GM12878 (cell line): ENCODE measurements around the gene SUPT6H. TPM values are rescaled to one million over a fixed set of nuclear protein-coding genes. Genes with fewer than 3 reads are reported as not detected.

ENCODE experiments used
- ATAC-seq: fragments of 200-7000 bp; cut with Tn5 transposase; 3 replicates; pipeline ENCODE4 v1.9.1; 2020; ENCODE audit warnings: mild to moderate bottlenecking, moderate library complexity
- BruUV-seq: library from RNA; stranded (reverse); fragments of 400-500 nt; replicated peaks from 2 replicates; lab custom pipeline; 2021; lab: Mats Ljungman, UMichigan
- CTCF ChIA-PET: fragments of 300-600 bp; sonication (Branson Sonifier 250); formaldehyde crosslinking; extraction: SDS; loops from one replicate; lab custom pipeline; 2021; ENCODE audit warnings: inconsistent platforms; lab: Yijun Ruan, JAX
- POLR2A ChIA-PET: fragments of 350-600 bp; formaldehyde crosslinking; extraction: SDS; loops from one replicate; lab custom pipeline; 2021; ENCODE audit warnings: inconsistent platforms; lab: Charles Lee
- RAD21 ChIA-PET: fragments of 300-600 bp; sonication (Branson Sonifier 250); formaldehyde crosslinking; loops from one replicate; lab custom pipeline; 2023; ENCODE audit warnings: antibody characterized with exemption; ENCODE audit not compliant: unreplicated experiment; lab: Charles Lee
- SMC1A ChIA-PET: fragments of 300-600 bp; sonication (Branson Sonifier 250); formaldehyde crosslinking; loops from one replicate; lab custom pipeline; 2023; ENCODE audit not compliant: unreplicated experiment, uncharacterized antibody; lab: Charles Lee
- DNase-seq: peaks from one replicate; pipeline ENCODE4 v3.0.0-alpha.2; 2011; ENCODE audit warnings: low read depth, low spot score
- FAIRE-seq: peaks from 3 replicates; lab custom pipeline; 2011; peaks lifted over from hg19 to GRCh38; lab: Jason Lieb, UNC
- H2AFZ ChIP-seq: 2 replicates; pipeline ENCODE4 v1.6.0; 2011; ENCODE audit warnings: low read depth, low read length, control low read depth; ENCODE audit not compliant: control insufficient read depth
- H3K27ac ChIP-seq: 2 replicates; pipeline ENCODE4 v1.5.1; 2011; ENCODE audit warnings: control low read depth; ENCODE audit not compliant: control insufficient read depth, insufficient read depth
- H3K27me3 ChIP-seq, 2 experiments: replicated peaks in 1 of 2; 2 replicates each; pipeline versions ENCODE4 v1.6.0 to v1.6.1; 2011; ENCODE audit warnings: low read length in 1 of 2; ENCODE audit not compliant: control insufficient read depth in 2 of 2, insufficient read depth in 2 of 2
- H3K36me3 ChIP-seq, 2 experiments: 2 replicates each; pipeline ENCODE4 v1.5.1; 2011; ENCODE audit warnings: low read length in 1 of 2; ENCODE audit not compliant: control insufficient read depth in 2 of 2, insufficient read depth in 2 of 2
- H3K4me1 ChIP-seq: 2 replicates; pipeline ENCODE4 v1.6.1; 2011; ENCODE audit warnings: mild to moderate bottlenecking, low read length, moderate library complexity, mixed read lengths; ENCODE audit not compliant: control insufficient read depth, insufficient read depth
- H3K4me2 ChIP-seq: 2 replicates; pipeline ENCODE4 v1.6.0; 2011; ENCODE audit warnings: control low read depth; ENCODE audit not compliant: control insufficient read depth, insufficient read depth
- H3K4me3 ChIP-seq: fragments of 200-600 bp; sonication (generic); 2 replicates; pipeline ENCODE4 v1.5.1; 2016
- H3K79me2 ChIP-seq: 2 replicates; pipeline ENCODE4 v1.6.0; 2011; ENCODE audit warnings: low read length; ENCODE audit not compliant: control insufficient read depth, insufficient read depth
- H3K9ac ChIP-seq: 2 replicates; pipeline ENCODE4 v1.8.0; 2011; ENCODE audit warnings: low read length, control low read depth, mixed read lengths; ENCODE audit not compliant: control insufficient read depth, insufficient read depth
- H3K9me3 ChIP-seq: replicated peaks from 3 replicates; pipeline ENCODE4 v1.5.1; 2011; ENCODE audit warnings: mild to moderate bottlenecking, low read length; ENCODE audit not compliant: control insufficient read depth, insufficient read depth
- H4K20me1 ChIP-seq: 2 replicates; pipeline ENCODE4 v1.6.0; 2011; ENCODE audit not compliant: control insufficient read depth, insufficient read depth
- ATF3 ChIP-seq: IDR thresholded peaks from 2 replicates; pipeline ENCODE4 v1.6.1; 2011; ENCODE audit warnings: low read depth, mild to moderate bottlenecking, low read length, moderate library complexity, borderline replicate concordance; ENCODE audit errors: extremely low read depth
- IKZF1 ChIP-seq: fragments of 450-650 bp; conservative IDR thresholded peaks from 2 replicates; pipeline ENCODE4 v1.6.1; 2017; ENCODE audit warnings: antibody characterized with exemption, mild to moderate bottlenecking
- KDM1A ChIP-seq: fragments of 200-600 bp; sonication (generic); IDR thresholded peaks from 2 replicates; pipeline ENCODE4 v1.6.1; 2016; ENCODE audit warnings: borderline replicate concordance
- MEF2B ChIP-seq: fragments of 450-650 bp; IDR thresholded peaks from 2 replicates; pipeline ENCODE4 v1.6.1; 2018; ENCODE audit warnings: mild to moderate bottlenecking, moderate library complexity; ENCODE audit not compliant: partially characterized antibody, poor library complexity, severe bottlenecking
- SUZ12 ChIP-seq: fragments of 200-600 bp; sonication (generic); IDR thresholded peaks from one replicate; pipeline ENCODE4 v1.6.1; 2018; ENCODE audit warnings: antibody characterized with exemption, mild to moderate bottlenecking; ENCODE audit not compliant: unreplicated experiment
- WRNIP1 ChIP-seq: IDR thresholded peaks from 2 replicates; pipeline ENCODE4 v1.6.1; 2011; ENCODE audit warnings: low read depth, low read length, improper control_type of control experiment, borderline replicate concordance
- WGBS: methylation state at CpG from one replicate; pipeline ENCODE4 v1.1.6; 2016; ENCODE audit warnings: low lambda C conversion rate; ENCODE audit not compliant: insufficient replicate concordance, insufficient coverage; ENCODE audit errors: missing lambda C conversion rate; 5-methylcytosine and 5-hydroxymethylcytosine counted together
- in situ Hi-C: fragments of 300-500 bp; cut with MboI; formaldehyde crosslinking; loops from 9 replicates; pipeline ENCODE4 v1.14.3; 2018; ENCODE audit warnings: mixed read lengths
- intact Hi-C: fragments of 100-400 bp; cut with micrococcal nuclease; formaldehyde crosslinking; loops from one replicate; pipeline ENCODE4 v1.14.2; 2022; ENCODE audit not compliant: unreplicated experiment
- polyA plus RNA-seq, 11 experiments: library from polyadenylated mRNA; depleted of rRNA in 4 of 11; unstranded in 6 of 11; stranded (reverse) in 5 of 11; fragments of >200 nt; fragmentation: Nextera tagmentation in 4 of 11; fragmentation: Illumina TruSeq in 1 of 11; extraction: Ambion mirVana in 4 of 11; extraction: Trizol in 1 of 11; gene quantifications; 1 replicate in 1 of 11; 2 replicates in 10 of 11; pipeline versions ENCODE4 v1.2.1 to v1.2.3, GENCODE V29; 2011 to 2016; ENCODE audit warnings: inconsistent platforms in 2 of 11, missing spikeins in 2 of 11, low read depth in 1 of 11
- total RNA-seq, 4 experiments: library from RNA; depleted of rRNA in 3 of 4; stranded (reverse); fragments of >200 nt in 3 of 4; fragmentation: Illumina TruSeq in 1 of 4; extraction: Trizol in 1 of 4; gene quantifications; 2 replicates each; pipeline versions ENCODE4 v1.2.1 to v1.2.3, GENCODE V29; 2013 to 2021

SUPT6H gene
- total and polyA plus RNA-seq, 10 of the 15 experiments (the other 5 are each of a cell fraction or from before 2014, with no cell fraction given): 1.7 to 58.8 (median 37.7) TPM

GRCh38 chr17:28704219-28704858 lies 42.3 kb downstream of the SUPT6H start:
- ChIA-PET SMC1A (interaction anchor here (1.4 kb wide), 1 partner anchor 11 kb away, joined by 4 read pairs; no protein-coding TSS in a partner anchor), POLR2A (interaction anchor here (0.7 kb wide), 1 partner anchor 12 kb away, joined by 3 read pairs; no protein-coding TSS in a partner anchor), CTCF (no interaction called here), RAD21 (no interaction called here)
- Histone ChIP-seq H3K79me2 (no peaks in the 10 kb centered on the region), H3K4me2 (no peak overlapping the region), H3K36me3 (peaks cover 10 to 33% of the 10 kb centered on the region in 2 experiments; a peak in 3 of 4 replicates), H4K20me1 (no peaks in the 10 kb centered on the region), H3K27ac (no peak overlapping the region), H3K9ac (no peak overlapping the region), H3K4me3 (no peak overlapping the region), H3K9me3 (no peaks in the 10 kb centered on the region), H2AFZ (no peak overlapping the region), H3K27me3 (no peaks in the 10 kb centered on the region), H3K4me1 (no peaks in the 10 kb centered on the region)
- intact Hi-C loops (no loop called here), in situ Hi-C loops (no loop called here)
- ATAC-seq: no peak
- no peak for DNase-seq
- WGBS: 92% methylated on average over 14 of the region's 14 CpGs
- TF ChIP-seq KDM1A: no peak
- no peak for TF ChIP-seq SUZ12
- no TSS peak for BruUV-seq
- no peak for FAIRE-seq

GRCh38 chr17:28705074-28705659 lies 43.2 kb downstream of the SUPT6H start:
- no peak for FAIRE-seq
- no peak overlapping the region for H3K4me3 ChIP-seq
- ChIA-PET POLR2A (interaction anchor here (0.7 kb wide), 1 partner anchor 11 kb away, joined by 3 read pairs; no protein-coding TSS in a partner anchor), SMC1A (interaction anchor here (1.4 kb wide), 1 partner anchor 12 kb away, joined by 4 read pairs; no protein-coding TSS in a partner anchor), RAD21 (no interaction called here), CTCF (interaction anchor here (1.5 kb wide), 1 partner anchor 128 kb away, joined by 3 read pairs; the partner anchor contains the start of gene ALDOC)
- ATAC-seq: no peak
- no peaks in the 10 kb centered on the region for H4K20me1 ChIP-seq
- BruUV-seq: no TSS peak
- TF ChIP-seq IKZF1 (no peak), MEF2B (no peak), ATF3 (no peak), WRNIP1 (no peak)
- no peaks in the 10 kb centered on the region for H3K9me3 ChIP-seq
- H3K27ac ChIP-seq: no peak overlapping the region
- intact Hi-C loops (no loop called here), in situ Hi-C loops (no loop called here)
- H3K79me2 ChIP-seq: no peaks in the 10 kb centered on the region
- no peaks in the 10 kb centered on the region for H3K4me1 ChIP-seq
- no peak overlapping the region for H2AFZ ChIP-seq
- DNase-seq: no peak
- H3K9ac ChIP-seq: no peak overlapping the region
- no peaks in the 10 kb centered on the region for H3K27me3 ChIP-seq
- H3K36me3 ChIP-seq: peaks cover 10 to 27% of the 10 kb centered on the region in 2 experiments; a peak in 3 of 4 replicates
- H3K4me2 ChIP-seq: no peak overlapping the region
- WGBS: 72% methylated on average over 5 of the region's 5 CpGs
